AG08395 (cell line): ENCODE data around the gene DPAGT1.
"Not testable (repeated sequence)": the region's sequence is repeated elsewhere in the genome, so short reads cannot be mapped to it uniquely, and the experiment has no call there.

Source experiments
- DNase-seq: peaks from one replicate; pipeline ENCODE4 v3.0.0; 2012; ENCODE audit warnings: mixed read lengths, low spot score

The DPAGT1 gene

GRCh38 chr11:119115484-119116234, 14.0 kb upstream of the DPAGT1 start:
- DNase-seq, result no peak

- DNase-seq, result no peak
Measured at GRCh38 chr11:119114351-119114750, 12.7 kb upstream of the DPAGT1 start.

DNA sequence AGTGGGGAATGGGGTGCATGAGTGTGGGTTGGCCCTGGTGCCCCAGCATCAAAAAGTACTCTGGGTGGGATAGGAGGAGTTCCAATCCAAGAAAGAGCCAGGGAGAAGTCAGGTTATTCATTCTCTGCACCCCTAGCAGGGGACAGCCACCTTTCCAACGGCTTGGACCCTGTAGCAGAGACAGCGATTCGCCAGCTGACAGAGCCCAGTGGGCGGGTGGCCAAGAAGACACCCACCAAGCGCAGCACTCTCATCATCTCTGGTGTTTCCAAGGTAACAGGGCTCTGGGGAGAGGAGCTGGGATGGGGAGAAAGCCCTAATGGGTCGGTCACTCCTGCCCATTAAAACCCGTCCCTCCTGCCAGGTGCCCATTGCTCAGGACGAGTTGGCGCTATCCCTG, 12.1 kb upstream of the DPAGT1 start:
- DNase-seq, result no peak

DNA sequence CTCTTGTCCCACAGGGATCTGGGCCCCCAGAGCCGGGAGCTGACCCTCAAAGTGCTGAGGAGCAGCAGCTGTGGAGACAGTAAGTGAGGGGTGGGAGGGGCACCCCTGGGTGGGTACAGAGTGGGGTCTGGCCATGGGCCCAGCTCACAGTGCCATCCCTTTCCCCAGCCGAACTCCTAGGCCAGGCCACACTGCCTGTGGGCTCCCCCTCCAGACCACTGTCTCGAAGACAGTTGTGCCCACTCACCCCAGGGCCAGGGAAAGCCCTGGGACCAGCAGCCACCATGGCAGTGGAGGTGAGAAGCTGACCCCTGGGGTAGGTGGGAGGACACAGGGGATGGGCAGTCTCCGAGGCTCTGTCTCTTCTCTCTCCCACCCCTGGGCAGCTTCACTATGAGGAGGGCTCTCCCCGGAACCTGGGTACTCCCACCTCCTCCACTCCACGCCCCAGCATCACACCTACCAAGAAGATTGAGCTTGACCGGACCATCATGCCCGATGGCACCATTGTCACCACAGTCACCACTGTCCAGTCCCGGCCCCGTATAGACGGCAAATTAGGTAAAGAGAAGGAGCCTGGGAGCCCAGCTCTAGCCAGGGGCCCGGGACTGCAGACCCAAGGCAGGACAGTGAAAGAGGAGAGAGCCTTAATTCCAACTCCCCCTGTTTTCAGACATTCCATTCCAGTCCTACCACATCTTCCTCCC, 10.8 kb upstream of the DPAGT1 start:
- DNase-seq, result no peak

DNA sequence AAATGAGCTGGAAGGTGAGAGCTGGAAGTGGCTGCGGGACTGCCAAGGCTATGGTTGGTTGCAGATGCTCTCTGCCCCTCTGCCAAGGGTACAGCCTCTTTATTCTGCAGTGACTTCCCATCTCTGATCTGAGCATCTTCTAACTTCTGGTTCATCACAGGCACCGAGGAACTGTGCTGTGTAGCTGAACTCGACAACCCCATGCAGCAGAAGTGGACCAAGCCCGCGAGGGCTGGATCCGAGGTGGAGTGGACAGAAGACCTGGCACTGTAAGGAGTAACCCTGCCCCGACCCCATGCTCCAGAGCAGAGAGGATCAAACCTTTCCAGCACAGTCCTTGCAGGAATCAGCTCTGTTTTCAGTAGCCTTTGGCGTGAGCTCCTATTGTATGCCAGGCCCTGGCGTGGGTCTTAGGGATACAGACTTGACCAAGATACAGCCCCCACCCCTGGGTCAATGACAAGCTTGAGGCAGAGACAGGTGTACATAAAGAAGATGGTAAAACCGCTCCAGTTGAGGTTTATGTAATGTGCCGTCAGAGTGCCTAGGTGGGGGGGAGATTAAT, 9.8 kb upstream of the DPAGT1 start:
- no peak for DNase-seq

- DNase-seq, result no peak
Measured at GRCh38 chr11:119110439-119110838, 8.8 kb upstream of the DPAGT1 start.

- no peak for DNase-seq
Measured at GRCh38 chr11:119109843-119110242, 8.2 kb upstream of the DPAGT1 start.

DNA sequence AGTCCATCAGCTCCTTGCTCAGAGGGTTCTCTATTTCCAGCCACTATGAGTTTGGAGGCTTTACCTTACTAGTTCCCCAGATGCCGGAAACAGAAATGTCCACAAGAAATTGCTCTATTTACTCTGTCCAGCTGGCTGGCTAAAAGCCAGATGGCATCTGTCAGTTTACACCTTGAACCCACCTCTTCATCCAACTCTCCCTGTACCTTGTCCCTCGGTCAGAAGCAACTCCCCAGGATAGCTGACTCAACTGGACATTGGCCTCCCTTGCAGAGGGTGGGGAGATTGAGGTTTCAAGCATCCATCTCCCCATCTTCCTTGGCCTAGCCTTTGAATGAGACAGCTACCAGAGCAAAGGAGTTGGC, 7.2 kb upstream of the DPAGT1 start:
- no peak for DNase-seq

GRCh38 chr11:119108146-119108856, 6.6 kb upstream of the DPAGT1 start:
- DNase-seq, result no peak

DNA sequence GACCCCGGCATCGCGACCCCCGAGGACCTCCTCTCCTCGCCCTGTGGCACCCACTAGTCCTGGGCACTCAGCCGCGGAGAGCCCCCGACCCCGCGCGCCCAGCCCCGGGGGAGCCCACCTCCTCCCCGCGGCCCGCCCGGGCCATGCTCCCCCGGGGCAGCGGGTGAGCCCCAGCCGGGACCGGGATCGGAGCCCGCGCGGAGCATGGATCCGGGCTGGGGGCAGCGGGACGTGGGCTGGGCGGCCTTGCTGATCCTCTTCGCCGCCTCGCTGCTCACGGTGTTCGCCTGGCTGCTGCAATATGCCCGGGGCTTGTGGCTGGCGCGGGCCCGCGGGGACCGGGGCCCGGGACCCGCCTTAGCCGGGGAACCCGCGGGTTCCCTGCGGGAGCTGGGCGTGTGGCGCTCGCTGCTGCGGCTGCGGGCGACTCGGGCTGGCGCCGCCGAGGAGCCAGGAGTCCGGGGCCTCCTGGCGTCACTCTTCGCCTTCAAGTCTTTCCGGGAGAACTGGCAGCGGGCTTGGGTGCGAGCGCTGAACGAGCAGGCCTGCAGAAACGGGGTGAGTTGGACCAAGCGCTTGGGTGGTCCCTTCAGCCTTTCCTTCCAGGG, 6.0 kb upstream of the DPAGT1 start:
- DNase-seq, result peak; percentile 31

GRCh38 chr11:119106564-119107537, 5.2 kb upstream of the DPAGT1 start, which contains the start of gene C2CD2L:
Gene C2CD2L, plus strand, starts transcription at chr11:119107344. Its CDS starts 398 bp downstream, at chr11:119107742.
- peak; percentile 96 for DNase-seq

DNA sequence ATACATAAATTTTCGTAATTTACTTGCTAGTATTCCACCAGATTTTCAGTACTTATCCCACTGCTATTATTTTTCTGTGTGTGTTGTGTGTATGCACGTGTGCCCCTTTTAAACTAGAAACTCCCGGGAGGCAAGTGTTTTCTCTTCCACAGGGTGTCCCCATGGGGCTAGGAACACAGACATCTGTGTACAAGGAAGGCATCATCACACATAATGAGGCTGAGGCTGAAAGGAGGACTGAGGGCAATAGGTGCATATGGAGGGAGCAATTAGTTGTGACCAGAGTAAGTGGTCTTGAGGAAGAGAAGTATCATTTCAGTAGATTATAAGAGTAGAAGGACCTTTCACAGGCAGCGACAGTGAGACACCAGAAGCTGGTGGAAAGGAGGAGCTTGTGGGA, 2.1 kb upstream of the DPAGT1 start:
- no peak for DNase-seq

DNA sequence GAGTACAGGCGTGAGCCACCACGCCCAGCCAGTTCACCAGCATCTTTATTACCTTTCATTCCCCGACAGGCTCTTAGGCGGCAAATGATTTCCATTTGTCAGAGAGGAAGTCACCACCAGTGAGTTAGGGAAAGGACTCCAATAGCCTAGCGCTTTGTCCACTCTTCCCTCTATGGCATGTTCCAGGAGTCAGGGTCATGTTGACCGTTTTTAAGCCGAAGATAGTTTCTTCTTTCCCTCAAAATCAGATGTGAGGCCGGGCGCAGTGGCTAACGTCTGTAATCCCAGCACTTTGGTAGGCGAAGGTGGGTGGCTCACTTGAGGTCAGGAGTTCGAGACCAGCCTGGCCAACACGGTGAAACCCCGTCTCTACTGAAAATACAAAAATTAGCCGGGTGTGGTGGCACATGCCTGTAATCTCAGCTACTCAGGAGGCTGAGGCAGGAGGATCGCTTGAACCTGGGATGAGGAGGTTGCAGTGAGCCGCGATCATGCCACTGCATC, 1.6 kb upstream of the DPAGT1 start:
- not testable (repeated sequence) for DNase-seq

- no peak for DNase-seq
Measured at GRCh38 chr11:119100994-119101758, 477 bp downstream of the DPAGT1 start.

- DNase-seq, result peak; percentile 58
Measured at GRCh38 chr11:119100246-119100970, 1.2 kb downstream of the DPAGT1 start.

GRCh38 chr11:119099711-119100110, 1.9 kb downstream of the DPAGT1 start:
- no peak for DNase-seq

- peak; percentile 100 for DNase-seq
Measured at GRCh38 chr11:119095066-119095880, 6.4 kb downstream of the DPAGT1 start.

- peak; percentile 67 for DNase-seq
Measured at GRCh38 chr11:119094816-119095065, 6.9 kb downstream of the DPAGT1 start.
